SU-DHL-6 (cell line): ENCODE data around the gene DAPK1.

ENCODE experiments used
- CTCF ChIP-seq: fragments of 200-600 bp; sonication (generic); IDR thresholded peaks from one replicate; pipeline ENCODE4 v1.5.1; 2017; ENCODE audit warnings: antibody characterized with exemption, mild to moderate bottlenecking, low read length, moderate library complexity; ENCODE audit not compliant: insufficient read depth, poor library complexity, severe bottlenecking
- EZH2phosphoT487 ChIP-seq: fragments of 200-600 bp; sonication (generic), shearing (Covaris generic); conservative IDR thresholded peaks from 2 replicates; pipeline ENCODE4 v1.6.1; 2018; ENCODE audit warnings: mild to moderate bottlenecking, antibody characterized with exemption, low read length, moderate library complexity, mixed read lengths

- no peak for TF ChIP-seq CTCF
- no peak for TF ChIP-seq EZH2phosphoT487
Measured at GRCh38 chr9:87656485-87656884, 158.8 kb downstream of the DAPK1 start.
